ENCODE data around the gene GNG7.
"Not testable (repeated sequence)": the region's sequence is repeated elsewhere in the genome, so short reads cannot be mapped to it uniquely, and the experiment has no call there.

GNG7 gene

DNA sequence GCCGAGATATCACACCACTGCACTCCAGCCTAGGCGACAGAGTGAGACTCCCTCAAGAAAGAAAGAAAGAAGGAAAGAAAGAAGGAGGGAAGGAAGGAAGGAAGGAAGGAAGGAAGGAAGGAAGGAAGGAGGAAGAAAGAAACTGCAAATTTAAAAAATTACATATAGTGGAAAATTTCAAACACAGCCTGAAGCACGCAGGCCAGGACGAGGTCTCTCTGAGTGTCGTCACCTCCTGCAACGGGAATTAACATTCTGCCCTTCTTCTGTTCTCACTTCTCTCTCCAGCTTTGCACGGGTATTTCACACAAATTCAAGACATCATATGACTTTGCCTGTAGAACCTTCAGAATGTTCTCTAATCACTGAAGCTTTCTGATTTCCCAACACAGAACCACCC lies 108.2 kb downstream of the GNG7 start:
- ATAC-seq: no peak

DNA sequence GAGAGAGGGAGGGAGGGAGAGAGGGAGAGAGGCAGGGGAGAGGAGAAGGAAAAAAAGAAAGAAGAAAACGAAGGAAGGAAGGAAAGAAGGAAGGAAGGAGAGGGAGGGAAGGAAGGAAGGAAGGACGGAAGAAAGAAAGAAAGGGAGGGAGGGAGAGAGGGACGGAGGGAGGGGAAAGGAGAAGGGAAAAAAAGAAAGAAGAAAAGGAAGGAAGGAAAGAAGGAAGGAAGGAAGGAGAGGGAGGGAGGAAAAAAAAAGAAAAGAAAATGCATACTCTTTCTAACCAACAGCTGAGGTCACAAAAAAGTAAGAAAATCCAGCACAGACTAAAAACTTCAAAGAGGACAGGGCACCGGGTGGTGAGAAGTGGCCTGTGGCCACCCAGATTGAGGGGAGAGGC lies 109.7 kb downstream of the GNG7 start:
- ATAC-seq: no peak

DNA sequence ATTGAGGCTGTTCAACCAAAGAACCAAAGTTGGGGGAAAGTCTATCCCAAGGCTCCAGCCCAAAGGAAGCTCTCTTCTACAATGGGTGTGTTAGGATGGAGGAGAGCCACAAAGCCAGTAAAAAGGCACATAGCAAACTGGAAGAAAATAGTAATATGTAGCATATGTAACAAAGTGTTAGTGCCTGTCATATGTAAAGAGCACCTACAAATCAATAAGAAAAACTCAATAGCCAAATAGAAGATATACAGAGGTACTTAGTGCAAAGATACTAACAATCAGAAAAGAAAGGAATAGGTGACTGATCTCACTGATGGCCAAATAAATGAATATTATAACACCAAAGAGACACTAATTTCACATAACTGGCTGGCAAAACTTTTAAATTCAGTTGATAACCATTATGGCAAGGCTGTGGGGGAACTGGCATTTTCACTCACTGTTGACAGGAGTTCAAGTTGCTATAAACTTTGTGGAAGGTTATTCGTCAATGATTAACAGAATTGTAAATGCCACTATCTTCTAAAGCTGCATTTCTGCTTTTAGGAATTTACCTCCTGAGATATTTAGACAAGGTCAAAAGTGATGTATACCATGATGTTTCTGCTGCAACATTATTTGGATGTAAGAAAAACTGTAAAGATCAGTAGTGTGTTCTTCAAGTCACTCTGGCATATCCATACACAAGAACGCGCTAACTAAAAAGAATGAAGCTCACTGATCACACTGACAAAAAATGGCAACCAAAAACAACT lies 110.8 kb downstream of the GNG7 start:
- no peak for ATAC-seq

DNA sequence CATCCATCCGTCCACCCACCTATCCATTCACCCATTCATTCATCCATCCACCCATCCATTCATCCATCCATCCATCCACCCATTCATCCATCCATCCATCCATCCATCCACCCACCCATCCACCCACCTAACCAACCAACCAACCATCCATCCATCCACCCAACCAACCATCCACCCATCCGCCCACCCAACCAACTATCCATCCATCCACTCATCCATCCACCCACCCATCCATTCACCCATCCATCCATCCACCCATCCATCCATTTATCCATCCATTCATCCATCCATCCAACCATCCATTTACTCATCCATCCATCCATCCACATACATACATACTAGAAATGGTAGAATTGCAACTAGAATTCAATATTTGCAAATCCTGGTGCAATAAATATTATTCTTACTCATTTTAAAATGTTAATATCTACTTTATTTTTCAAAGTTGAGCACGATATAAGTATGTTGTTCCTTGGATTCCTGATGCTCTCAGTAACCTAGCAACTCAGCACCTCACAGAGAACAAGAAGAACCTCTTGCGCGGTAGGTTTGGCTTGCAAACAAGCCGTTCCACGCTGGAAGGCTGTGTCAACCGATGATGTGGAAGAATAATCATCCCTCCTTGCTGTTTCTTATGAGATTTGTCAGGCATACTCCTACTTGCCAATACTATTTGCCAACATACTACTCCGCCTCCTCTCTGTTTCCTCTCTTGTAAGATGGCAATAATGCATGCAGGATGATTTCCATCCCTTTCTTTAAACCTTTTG lies 111.7 kb downstream of the GNG7 start:
- ATAC-seq: no peak

DNA sequence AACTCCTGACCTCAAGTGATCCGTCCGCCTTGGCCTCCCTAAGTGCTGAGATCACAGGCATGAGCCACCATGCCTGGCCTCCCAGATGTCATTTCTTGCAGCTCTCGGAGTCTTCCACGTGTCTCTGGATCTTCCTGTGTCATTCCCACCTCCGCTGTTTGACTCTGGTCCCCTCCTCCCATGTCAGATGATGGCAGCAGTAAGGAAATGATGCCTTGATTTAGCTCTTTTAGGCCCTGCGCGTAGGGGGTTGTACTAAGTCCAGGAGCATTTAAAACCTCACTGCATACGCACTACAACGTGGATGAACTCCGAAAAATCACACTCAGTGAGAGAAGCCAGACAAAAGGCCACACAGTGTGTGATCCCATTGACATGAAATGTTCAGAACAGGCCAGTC lies 113.1 kb downstream of the GNG7 start:
- ATAC-seq: no peak

GRCh38 chr19:2588081-2588777 lies 114.3 kb downstream of the GNG7 start:
- no peak for ATAC-seq

- no peak for ATAC-seq
Measured at GRCh38 chr19:2587001-2587719, 115.3 kb downstream of the GNG7 start.

DNA sequence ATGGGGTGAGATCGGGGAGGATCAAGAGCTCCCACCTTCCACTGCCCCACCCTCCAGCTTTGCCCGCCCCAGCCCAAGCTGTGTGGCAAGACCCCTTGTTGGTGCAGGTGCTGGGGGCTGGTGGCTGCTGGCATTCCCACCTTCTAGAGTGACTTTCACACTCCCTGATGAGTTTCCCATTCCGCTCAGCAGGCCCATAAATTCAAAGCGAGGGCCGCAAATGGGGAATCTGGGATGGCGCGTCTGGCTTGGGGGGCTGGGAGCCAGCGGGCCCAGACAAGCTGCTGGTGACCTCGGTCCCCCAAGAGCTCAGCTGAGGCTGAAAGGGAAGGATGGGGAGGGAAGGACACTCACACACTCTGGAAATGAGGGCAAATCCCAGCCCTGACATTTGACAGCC lies 116.3 kb downstream of the GNG7 start:
- ATAC-seq: no peak

DNA sequence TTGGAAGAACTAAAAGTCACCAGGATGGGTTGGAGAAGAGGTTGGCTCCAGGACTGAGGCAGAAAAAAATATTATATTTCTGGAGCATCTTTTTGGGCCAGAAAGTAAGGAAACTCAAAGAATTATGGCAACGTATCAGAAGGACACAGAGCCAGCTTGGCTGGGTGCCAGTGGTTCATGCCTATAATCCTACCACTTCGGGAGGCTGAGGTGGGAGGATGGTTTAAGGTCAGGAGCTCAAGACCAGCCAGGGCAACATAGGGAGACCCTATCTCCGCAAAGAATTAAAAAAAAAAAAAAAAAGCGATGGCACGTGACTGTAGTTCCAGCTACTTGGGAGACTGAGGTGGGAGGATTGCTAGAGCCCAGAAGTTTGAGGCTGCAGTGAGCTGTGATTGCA lies 118.5 kb downstream of the GNG7 start:
- no peak for ATAC-seq

- no peak for ATAC-seq
Measured at GRCh38 chr19:2582984-2583956, 119.2 kb downstream of the GNG7 start.

GRCh38 chr19:2580396-2580795 lies 122.1 kb downstream of the GNG7 start:
- not testable (repeated sequence) for ATAC-seq

DNA sequence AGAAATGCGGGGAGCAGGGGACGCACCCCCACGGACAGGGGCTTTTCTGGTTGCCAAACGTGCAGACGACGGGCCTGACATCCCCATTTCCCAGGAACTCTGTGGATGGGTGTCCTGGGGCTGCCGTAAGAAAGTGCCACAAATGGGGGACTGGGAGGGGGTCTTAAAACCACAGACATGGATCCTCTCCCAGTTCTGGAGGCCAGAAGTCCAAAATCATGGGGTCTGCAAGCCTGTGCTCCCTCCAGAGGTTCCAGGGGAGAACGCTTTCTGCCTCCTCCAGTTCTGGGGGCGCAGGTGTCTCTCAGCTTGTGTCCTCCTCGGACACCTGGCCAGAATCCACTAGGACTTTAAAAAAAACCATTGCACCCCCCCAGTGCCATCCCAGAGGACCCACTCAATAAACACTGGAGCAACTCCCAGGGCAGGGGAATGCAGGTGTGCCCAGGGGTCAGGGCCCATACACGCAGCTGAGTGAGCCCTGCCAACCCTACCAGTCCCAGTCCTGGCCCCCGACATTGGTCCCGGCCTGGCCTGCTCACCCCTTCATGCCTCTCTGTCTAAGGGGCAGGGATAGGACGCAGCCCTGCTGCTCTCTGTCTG lies 122.7 kb downstream of the GNG7 start:
- ATAC-seq: no peak

GRCh38 chr19:2578901-2579677 lies 123.4 kb downstream of the GNG7 start:
- ATAC-seq: peak; percentile 35 to 49

DNA sequence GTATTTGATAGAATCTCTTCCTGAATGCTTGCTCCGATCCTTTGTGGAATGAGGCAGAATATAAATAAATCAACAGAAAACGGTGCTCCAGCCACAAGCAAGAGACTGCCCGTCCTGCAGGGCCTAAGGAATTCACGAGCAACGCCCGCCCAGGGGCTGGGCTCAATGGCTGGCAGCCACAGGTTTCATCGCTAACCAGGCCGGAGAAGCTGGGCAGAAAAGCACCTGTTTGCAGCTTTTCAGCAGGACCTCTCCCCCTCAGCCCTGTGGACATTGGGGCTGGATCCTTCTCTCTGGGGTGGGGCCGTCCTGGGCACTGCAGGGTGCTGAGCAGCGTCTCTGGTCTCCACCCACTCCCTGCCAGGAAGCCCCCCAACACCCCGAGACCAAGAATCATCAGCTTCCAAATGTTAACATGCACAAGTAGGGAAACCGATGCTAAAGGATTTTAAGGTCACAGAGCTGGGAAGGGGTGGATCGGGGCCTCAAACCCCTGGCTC lies 124.1 kb downstream of the GNG7 start:
- ATAC-seq: no peak

DNA sequence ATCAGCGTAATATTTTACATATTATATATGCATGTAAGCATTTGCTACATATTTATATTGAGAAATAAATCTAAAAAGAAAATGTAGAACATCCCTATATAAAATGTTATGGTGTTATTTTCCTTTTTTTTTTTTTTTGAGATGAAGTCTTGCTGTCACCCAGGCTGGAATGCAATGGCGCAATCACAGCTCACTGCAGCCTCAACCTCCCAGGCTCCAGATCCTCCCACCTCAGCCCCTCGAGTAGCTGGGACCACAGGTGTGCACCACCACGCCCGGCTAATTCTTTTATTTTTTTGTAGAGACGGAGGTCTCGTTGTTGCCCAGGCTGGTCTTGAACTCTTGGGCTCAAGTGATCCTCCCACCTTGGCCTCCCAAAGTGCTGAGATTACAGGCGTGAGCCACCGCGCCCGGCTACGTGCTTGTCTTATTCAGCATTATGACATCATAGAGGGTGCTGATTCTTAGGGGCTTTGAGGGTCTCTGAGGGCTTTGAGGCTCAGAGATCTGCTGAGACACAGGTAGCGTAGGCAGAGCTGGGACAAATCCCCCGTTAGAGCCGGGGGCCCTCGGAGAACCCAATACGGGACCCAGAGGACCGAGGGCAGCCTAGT lies 124.7 kb downstream of the GNG7 start:
- ATAC-seq: no peak

DNA sequence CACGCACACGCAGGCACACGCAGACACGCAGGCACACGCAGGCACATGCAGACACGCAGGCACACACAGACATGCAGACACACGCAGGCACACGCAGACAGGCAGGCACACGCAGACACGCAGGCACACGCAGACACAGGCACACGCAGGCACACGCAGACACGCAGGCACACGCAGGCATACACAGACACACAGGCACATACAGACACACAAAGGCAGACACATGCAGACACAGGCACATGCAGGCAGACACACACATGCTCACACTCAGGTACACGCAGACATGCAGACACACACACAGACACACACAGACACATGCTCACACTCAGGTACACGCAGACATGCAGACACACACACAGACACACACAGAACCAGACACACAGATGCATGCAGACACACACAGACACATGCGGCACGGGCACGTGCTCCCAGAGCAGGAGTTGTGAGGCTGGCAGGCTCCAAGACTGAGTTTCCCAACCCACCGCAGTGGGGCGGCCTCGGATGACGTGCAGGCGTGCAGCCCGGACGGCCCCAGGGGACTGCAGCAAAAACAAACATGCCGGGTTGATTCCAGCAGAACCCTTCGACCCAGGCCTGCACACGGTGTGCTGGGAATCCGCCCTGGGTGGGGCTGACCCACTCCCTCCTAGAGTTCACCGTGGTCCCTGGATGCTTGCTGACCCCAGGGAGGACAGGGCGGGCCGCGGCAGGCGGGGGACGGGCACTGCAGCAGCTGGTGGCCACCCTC lies 126.6 kb downstream of the GNG7 start:
- no peak for ATAC-seq

DNA sequence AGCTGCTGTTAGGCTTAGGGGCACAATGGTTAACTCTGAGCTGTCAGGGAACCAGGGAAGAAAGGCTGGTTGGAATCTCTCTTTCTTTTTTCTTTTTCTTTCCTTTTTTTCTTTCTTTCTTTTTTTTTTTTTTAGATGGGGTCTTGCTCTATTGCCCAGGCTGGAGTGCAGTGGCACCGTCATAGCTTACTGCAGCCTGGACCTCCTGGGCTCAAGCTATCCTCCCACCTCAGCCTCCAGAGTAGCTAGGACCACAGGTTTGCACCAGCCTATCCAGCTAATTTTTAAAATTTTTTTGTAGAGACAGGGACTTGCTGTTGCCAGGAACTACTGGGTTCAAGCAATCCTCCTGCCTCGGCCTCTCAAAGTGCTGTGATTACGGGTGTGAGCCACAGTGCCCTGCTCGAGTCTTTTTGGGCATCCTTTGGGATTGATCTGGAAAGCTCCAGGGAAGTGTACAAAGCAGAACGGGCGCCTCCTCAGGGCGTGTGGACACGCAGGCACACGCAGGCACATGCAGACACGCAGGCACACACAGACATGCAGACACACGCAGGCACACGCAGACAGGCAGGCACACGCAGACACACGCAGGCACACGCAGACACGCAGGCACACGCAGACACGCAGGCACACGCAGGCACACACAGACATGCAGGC lies 127.4 kb downstream of the GNG7 start:
- no peak for ATAC-seq

- no peak for ATAC-seq
Measured at GRCh38 chr19:2574478-2574931, 128.0 kb downstream of the GNG7 start.
